HCT116 (cell line): ENCODE measurements around the gene ALKBH1. TPM values are rescaled to one million over a fixed set of nuclear protein-coding genes. Genes with fewer than 3 reads are reported as not detected.

Source experiments
- ATAC-seq: fragments of 200-7000 bp; cut with Tn5 transposase; 2 replicates; pipeline ENCODE4 v1.9.1; 2020; ENCODE audit warnings: mild to moderate bottlenecking, moderate library complexity
- BruUV-seq: library from RNA; stranded (reverse); fragments of 400-500 nt; replicated peaks from 2 replicates; lab custom pipeline; 2021; lab: Mats Ljungman, UMichigan
- CTCF ChIA-PET: fragments of 300-600 bp; sonication (Branson Sonifier 250); formaldehyde crosslinking; loops from one replicate; lab custom pipeline; 2021; ENCODE audit warnings: antibody characterized with exemption; lab: Charles Lee
- POLR2A ChIA-PET: fragments of 300-600, 350-600 bp; sonication (Branson Sonifier 250); formaldehyde crosslinking; loops from one replicate; lab custom pipeline; 2021; ENCODE audit warnings: antibody characterized with exemption; lab: Charles Lee
- RAD21 ChIA-PET, 2 experiments: fragments of 300-600 bp; sonication (Branson Sonifier 250); formaldehyde crosslinking; loops; one replicate each; lab custom pipeline; 2023; ENCODE audit warnings: low total read pairs in 2 of 2; ENCODE audit not compliant: uncharacterized antibody in 2 of 2, unreplicated experiment in 2 of 2, low non-redundant PET in 1 of 2; lab: Charles Lee
- DNase-seq: peaks from one replicate; pipeline ENCODE4 v3.0.0-alpha.2; 2010; ENCODE audit warnings: low read depth, low spot score
- H2AFZ ChIP-seq: fragments of 200-600 bp; shearing (Covaris generic), sonication (generic); 2 replicates; pipeline ENCODE4 v1.6.1; 2017; ENCODE audit warnings: low read depth, mixed run types, mixed read lengths, antibody characterized with exemption, low read length; ENCODE audit not compliant: poor library complexity, severe bottlenecking
- H3K27ac ChIP-seq: 2 replicates; pipeline ENCODE4 v1.5.1; 2012; ENCODE audit warnings: low read depth, low read length
- H3K27me3 ChIP-seq: fragments of 200-600 bp; sonication (generic); 2 replicates; pipeline ENCODE4 v1.6.1; 2016; ENCODE audit warnings: mixed run types, low read length, mixed read lengths; ENCODE audit not compliant: insufficient read depth
- H3K36me3 ChIP-seq, 2 experiments: fragments of 200-500 bp in 1 of 2; fragments of 200-600 bp in 1 of 2; sonication (Bioruptor generic) in 1 of 2; sonication (generic) in 1 of 2; 2 replicates each; pipeline versions ENCODE4 v1.5.1 to v1.6.1; 2014 to 2016; ENCODE audit warnings: low read length in 2 of 2, inconsistent platforms in 1 of 2, mixed read lengths in 1 of 2, mixed run types in 1 of 2; ENCODE audit not compliant: insufficient read depth in 2 of 2, control insufficient read depth in 1 of 2
- H3K4me1 ChIP-seq, 2 experiments: fragments of 200-600 bp in 1 of 2; sonication (generic) in 1 of 2; 2 replicates each; pipeline versions ENCODE4 v1.5.1 to v1.6.1; 2012 to 2017; ENCODE audit warnings: low read length in 2 of 2, inconsistent platforms in 1 of 2, mild to moderate bottlenecking in 1 of 2, mixed read lengths in 1 of 2, mixed run types in 1 of 2, moderate library complexity in 1 of 2; ENCODE audit not compliant: insufficient read depth in 2 of 2, control insufficient read depth in 1 of 2
- H3K4me2 ChIP-seq: fragments of 200-600 bp; sonication (generic); 2 replicates; pipeline ENCODE4 v1.6.1; 2017; ENCODE audit warnings: mixed run types, low read length, mixed read lengths
- H3K4me3 ChIP-seq, 2 experiments: fragments of 200-600 bp in 1 of 2; sonication (generic) in 1 of 2; replicated peaks in 1 of 2; 2 replicates each; pipeline ENCODE4 v1.5.1; 2011 to 2016; ENCODE audit warnings: low read length in 2 of 2, control low read depth in 1 of 2, low read depth in 1 of 2, mild to moderate bottlenecking in 1 of 2, mixed read lengths in 1 of 2, mixed run types in 1 of 2
- H3K79me2 ChIP-seq: fragments of 200-600 bp; sonication (generic); 2 replicates; pipeline ENCODE4 v1.6.1; 2017; ENCODE audit warnings: mild to moderate bottlenecking, mixed run types, low read length, moderate library complexity, mixed read lengths; ENCODE audit not compliant: insufficient read depth
- H3K9ac ChIP-seq: fragments of 200-600 bp; sonication (generic); 2 replicates; pipeline ENCODE4 v1.6.1; 2016; ENCODE audit warnings: low read length, mixed read lengths
- H3K9me2 ChIP-seq: fragments of 200-600 bp; sonication (generic), shearing (Covaris generic); 2 replicates; pipeline ENCODE4 v1.6.1; 2017; ENCODE audit warnings: mixed run types, mild to moderate bottlenecking, moderate library complexity; ENCODE audit not compliant: insufficient read depth
- H3K9me3 ChIP-seq, 2 experiments: fragments of 200-500 bp in 1 of 2; fragments of 200-600 bp in 1 of 2; sonication (Bioruptor generic) in 1 of 2; sonication (generic) in 1 of 2; 2 replicates each; pipeline ENCODE4 v1.6.1; 2014 to 2017; ENCODE audit warnings: low read length in 2 of 2, mixed read lengths in 2 of 2, inconsistent platforms in 1 of 2, low read depth in 1 of 2, mild to moderate bottlenecking in 1 of 2, mixed run types in 1 of 2, moderate library complexity in 1 of 2; ENCODE audit not compliant: control insufficient read depth in 1 of 2, insufficient read depth in 1 of 2
- H4K20me1 ChIP-seq: fragments of 200-600 bp; sonication (generic), shearing (Covaris generic); 2 replicates; pipeline ENCODE4 v1.6.1; 2017; ENCODE audit warnings: mixed run types, mild to moderate bottlenecking, moderate library complexity; ENCODE audit not compliant: insufficient read depth
- CEBPB ChIP-seq: IDR thresholded peaks from 2 replicates; pipeline ENCODE4 v1.6.1; 2012; ENCODE audit warnings: low read depth
- EZH2phosphoT487 ChIP-seq: fragments of 200-600 bp; IDR thresholded peaks from 2 replicates; pipeline ENCODE4 v1.6.1; 2018; ENCODE audit warnings: antibody characterized with exemption, borderline replicate concordance
- FOSL1 ChIP-seq: IDR thresholded peaks from 2 replicates; pipeline ENCODE4 v1.6.1; 2012; ENCODE audit warnings: low read depth
- POLR2A ChIP-seq: IDR thresholded peaks from 2 replicates; pipeline ENCODE4 v1.7.0; 2011; ENCODE audit warnings: borderline replicate concordance; ENCODE audit not compliant: insufficient read depth, insufficient read length; ENCODE audit errors: extremely low read depth
- POLR2AphosphoS5 ChIP-seq: IDR thresholded peaks from 2 replicates; pipeline ENCODE4 v1.6.1; 2011; ENCODE audit warnings: mild to moderate bottlenecking, low read depth, low read length, moderate library complexity
- RAD21 ChIP-seq: IDR thresholded peaks from 2 replicates; pipeline ENCODE4 v1.6.1; 2012; ENCODE audit warnings: low read depth, mild to moderate bottlenecking
- TCF7L2 ChIP-seq: IDR thresholded peaks from 2 replicates; pipeline ENCODE4 v1.7.0; 2011; ENCODE audit warnings: borderline replicate concordance, inconsistent platforms; ENCODE audit not compliant: insufficient read depth, insufficient read length; ENCODE audit errors: extremely low read depth
- YY1 ChIP-seq: IDR thresholded peaks from 2 replicates; pipeline ENCODE4 v1.6.1; 2011; ENCODE audit warnings: low read length, low read depth, moderate library complexity, mild to moderate bottlenecking; ENCODE audit not compliant: insufficient replicate concordance; ENCODE audit errors: extremely low read depth
- ZNF274 ChIP-seq: fragments of 200-500 bp; sonication (Bioruptor generic); IDR thresholded peaks from 2 replicates; pipeline ENCODE4 v1.6.1; 2014; ENCODE audit warnings: mild to moderate bottlenecking, low read depth, low read length, inconsistent platforms
- intact Hi-C: fragments of 100-400 bp; cut with micrococcal nuclease; formaldehyde crosslinking; loops from 2 replicates; pipeline ENCODE4 v1.10.0; 2022
- total RNA-seq: library from RNA; stranded (reverse); gene quantifications from one replicate; pipeline ENCODE4 v1.2.1, GENCODE V29; 2021; ENCODE audit not compliant: unreplicated experiment
- TF ChIP-seq, protein P1 (sequence below): IDR thresholded peaks from 2 replicates; pipeline ENCODE4 v1.6.1; 2011; ENCODE audit warnings: mild to moderate bottlenecking, low read length, moderate library complexity; ENCODE audit not compliant: insufficient replicate concordance; ENCODE audit errors: extremely low read depth
- TF ChIP-seq, protein P2 (sequence below): IDR thresholded peaks from 2 replicates; pipeline ENCODE4 v1.6.1; 2012; ENCODE audit warnings: low read depth

ALKBH1 gene
- total RNA-seq, 1 experiment from 2014 or later, result 14.4 TPM

DNA sequence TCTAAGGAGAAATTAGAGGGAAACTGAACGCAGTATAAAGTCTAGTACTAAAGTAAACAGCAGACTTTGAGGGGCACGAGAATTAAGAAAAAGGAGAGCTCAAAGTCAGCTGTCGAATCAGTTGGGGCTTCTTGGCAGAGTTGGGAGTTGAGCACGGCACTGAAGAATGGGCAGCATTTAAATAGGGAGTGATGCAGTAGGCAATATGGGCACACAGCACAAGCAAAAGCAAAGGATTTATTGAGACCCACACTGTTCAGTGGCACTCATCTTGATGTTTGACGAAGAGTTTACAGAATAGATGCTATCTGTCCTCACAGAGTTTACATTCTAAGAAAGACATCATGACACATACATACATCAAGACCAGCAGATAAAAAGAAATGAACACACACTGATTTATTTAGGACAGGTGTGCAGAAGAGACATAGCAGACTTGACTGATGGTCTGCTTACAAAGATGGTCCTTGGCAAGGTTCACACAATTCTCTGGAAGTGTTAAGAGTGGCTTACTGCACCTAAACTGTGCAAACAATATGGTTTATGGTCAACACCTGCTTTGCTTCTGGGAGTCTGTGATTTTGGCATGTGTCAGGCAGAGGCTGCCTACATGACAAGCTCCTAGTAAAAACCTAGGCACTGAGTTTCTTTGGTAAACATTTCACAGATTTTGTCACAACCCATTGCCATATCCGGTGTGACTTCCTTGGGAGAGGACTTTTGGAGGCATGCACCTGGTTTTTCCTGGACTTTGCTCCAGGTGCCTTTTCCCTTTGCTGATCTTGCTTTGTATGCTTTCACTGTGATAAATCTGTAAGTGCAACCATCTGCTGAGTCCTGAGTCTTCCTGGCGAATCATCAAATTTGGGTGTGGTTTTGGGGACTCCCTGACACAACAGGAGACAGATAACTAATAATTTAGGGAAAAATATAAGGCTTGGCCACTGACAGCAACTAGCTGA, 26.3 kb downstream of the ALKBH1 start:
- no peak overlapping the region for H3K27ac ChIP-seq
- H3K4me1 ChIP-seq, result peaks cover 4% of the 10 kb centered on the region in 2 experiments; a peak in 3 of 4 replicates
- DNase-seq (no peak), ATAC-seq (no peak)
- H3K36me3 ChIP-seq, result peaks cover 5% of the 10 kb centered on the region in 2 experiments; a peak in 1 of 4 replicates
- no peak overlapping the region for H2AFZ ChIP-seq
- H3K4me3 ChIP-seq, result no peak overlapping the region
- no peaks in the 10 kb centered on the region for H4K20me1 ChIP-seq
- BruUV-seq, result no TSS peak
- no peaks in the 10 kb centered on the region for H3K27me3 ChIP-seq
- H3K79me2 ChIP-seq, result no peaks in the 10 kb centered on the region
- H3K9me2 ChIP-seq, result no peaks in the 10 kb centered on the region
- intact Hi-C loops, result no loop called here
- ChIA-PET RAD21 (no interaction called here), CTCF (no interaction called here), POLR2A (no interaction called here)
- TF ChIP-seq, protein P1, sequence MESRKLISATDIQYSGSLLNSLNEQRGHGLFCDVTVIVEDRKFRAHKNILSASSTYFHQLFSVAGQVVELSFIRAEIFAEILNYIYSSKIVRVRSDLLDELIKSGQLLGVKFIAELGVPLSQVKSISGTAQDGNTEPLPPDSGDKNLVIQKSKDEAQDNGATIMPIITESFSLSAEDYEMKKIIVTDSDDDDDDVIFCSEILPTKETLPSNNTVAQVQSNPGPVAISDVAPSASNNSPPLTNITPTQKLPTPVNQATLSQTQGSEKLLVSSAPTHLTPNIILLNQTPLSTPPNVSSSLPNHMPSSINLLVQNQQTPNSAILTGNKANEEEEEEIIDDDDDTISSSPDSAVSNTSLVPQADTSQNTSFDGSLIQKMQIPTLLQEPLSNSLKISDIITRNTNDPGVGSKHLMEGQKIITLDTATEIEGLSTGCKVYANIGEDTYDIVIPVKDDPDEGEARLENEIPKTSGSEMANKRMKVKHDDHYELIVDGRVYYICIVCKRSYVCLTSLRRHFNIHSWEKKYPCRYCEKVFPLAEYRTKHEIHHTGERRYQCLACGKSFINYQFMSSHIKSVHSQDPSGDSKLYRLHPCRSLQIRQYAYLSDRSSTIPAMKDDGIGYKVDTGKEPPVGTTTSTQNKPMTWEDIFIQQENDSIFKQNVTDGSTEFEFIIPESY, result no peak
- TF ChIP-seq RAD21, result no peak
- TF ChIP-seq FOSL1, result no peak
- TF ChIP-seq CEBPB, result no peak
- TF ChIP-seq POLR2A, result no peak
- no peak for TF ChIP-seq ZNF274
- TF ChIP-seq TCF7L2, result no peak
- TF ChIP-seq POLR2AphosphoS5, result no peak
- TF ChIP-seq, protein P2, sequence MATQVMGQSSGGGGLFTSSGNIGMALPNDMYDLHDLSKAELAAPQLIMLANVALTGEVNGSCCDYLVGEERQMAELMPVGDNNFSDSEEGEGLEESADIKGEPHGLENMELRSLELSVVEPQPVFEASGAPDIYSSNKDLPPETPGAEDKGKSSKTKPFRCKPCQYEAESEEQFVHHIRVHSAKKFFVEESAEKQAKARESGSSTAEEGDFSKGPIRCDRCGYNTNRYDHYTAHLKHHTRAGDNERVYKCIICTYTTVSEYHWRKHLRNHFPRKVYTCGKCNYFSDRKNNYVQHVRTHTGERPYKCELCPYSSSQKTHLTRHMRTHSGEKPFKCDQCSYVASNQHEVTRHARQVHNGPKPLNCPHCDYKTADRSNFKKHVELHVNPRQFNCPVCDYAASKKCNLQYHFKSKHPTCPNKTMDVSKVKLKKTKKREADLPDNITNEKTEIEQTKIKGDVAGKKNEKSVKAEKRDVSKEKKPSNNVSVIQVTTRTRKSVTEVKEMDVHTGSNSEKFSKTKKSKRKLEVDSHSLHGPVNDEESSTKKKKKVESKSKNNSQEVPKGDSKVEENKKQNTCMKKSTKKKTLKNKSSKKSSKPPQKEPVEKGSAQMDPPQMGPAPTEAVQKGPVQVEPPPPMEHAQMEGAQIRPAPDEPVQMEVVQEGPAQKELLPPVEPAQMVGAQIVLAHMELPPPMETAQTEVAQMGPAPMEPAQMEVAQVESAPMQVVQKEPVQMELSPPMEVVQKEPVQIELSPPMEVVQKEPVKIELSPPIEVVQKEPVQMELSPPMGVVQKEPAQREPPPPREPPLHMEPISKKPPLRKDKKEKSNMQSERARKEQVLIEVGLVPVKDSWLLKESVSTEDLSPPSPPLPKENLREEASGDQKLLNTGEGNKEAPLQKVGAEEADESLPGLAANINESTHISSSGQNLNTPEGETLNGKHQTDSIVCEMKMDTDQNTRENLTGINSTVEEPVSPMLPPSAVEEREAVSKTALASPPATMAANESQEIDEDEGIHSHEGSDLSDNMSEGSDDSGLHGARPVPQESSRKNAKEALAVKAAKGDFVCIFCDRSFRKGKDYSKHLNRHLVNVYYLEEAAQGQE, result no peak
- TF ChIP-seq YY1, result no peak
- TF ChIP-seq EZH2phosphoT487, result no peak
- no peak overlapping the region for H3K4me2 ChIP-seq
- no peak overlapping the region for H3K9ac ChIP-seq
- H3K9me3 ChIP-seq, result no peaks in the 10 kb centered on the region
